ENCODE results near the gene PTPN9. TPM values are rescaled to one million over a fixed set of nuclear protein-coding genes. Genes with fewer than 3 reads are reported as not detected.
"Not testable (repeated sequence)": the region's sequence is repeated elsewhere in the genome, so short reads cannot be mapped to it uniquely, and the experiment has no call there.

The PTPN9 gene
- total RNA-seq, 6 experiments from 2014 or later, result 27.9 to 36.3 (median 33.6) TPM

- TF ChIP-seq, protein P1, sequence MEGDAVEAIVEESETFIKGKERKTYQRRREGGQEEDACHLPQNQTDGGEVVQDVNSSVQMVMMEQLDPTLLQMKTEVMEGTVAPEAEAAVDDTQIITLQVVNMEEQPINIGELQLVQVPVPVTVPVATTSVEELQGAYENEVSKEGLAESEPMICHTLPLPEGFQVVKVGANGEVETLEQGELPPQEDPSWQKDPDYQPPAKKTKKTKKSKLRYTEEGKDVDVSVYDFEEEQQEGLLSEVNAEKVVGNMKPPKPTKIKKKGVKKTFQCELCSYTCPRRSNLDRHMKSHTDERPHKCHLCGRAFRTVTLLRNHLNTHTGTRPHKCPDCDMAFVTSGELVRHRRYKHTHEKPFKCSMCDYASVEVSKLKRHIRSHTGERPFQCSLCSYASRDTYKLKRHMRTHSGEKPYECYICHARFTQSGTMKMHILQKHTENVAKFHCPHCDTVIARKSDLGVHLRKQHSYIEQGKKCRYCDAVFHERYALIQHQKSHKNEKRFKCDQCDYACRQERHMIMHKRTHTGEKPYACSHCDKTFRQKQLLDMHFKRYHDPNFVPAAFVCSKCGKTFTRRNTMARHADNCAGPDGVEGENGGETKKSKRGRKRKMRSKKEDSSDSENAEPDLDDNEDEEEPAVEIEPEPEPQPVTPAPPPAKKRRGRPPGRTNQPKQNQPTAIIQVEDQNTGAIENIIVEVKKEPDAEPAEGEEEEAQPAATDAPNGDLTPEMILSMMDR (IDR thresholded peaks at IDR 0.05), result no peak
- H3K27ac Mint-ChIP-seq, result peak overlapping the region; percentile 58
- DNase-seq, result no peak
- peaks cover 19% of the 10 kb centered on the region for H3K4me1 Mint-ChIP-seq (ENCODE audit: low read depth)
- H3K9me3 Mint-ChIP-seq, result no peaks in the 10 kb centered on the region
- H3K27me3 Mint-ChIP-seq (ENCODE audit: insufficient read depth), result no peaks in the 10 kb centered on the region; the same call in 1 of the 2 replicates
- peaks cover 43% of the 10 kb centered on the region for H3K36me3 Mint-ChIP-seq (ENCODE audit: low read depth)
- H3K4me3 Mint-ChIP-seq, result no peak overlapping the region
Observed at GRCh38 chr15:75517233-75517632, 61.9 kb downstream of the PTPN9 start.

DNA sequence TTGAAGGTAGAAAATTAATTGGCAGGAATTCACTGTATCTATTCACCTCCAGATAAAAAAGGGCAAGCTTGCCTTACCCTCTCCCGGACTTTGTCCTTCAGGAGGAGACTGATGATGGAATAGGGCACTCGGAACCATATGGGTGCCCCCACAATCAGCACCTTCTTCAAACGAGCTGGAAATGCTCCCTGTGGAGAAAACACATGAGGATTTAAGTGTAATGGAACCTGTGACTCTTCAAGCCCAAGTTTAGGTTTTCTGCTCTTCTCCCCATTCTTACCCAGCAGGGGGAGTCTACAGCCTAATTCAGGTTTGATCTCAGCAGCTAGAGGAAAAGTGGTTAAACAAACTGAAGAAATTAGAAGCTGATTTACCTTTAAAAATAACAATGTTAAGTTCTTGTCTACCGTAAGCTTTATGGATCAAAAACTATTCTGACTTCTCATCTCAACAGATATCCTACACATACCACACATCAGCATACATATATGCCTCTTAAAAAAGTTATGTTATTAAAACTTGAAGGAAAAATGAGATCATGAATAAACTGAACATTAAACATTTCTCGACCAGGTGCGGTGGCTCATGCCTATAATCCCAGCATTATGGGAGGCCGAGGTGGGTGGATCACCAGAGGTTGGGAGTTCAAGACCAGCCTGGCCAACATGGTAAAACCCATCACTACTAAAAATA lies 70.1 kb downstream of the PTPN9 start:
- Mint-ChIP-seq H3K27me3 (ENCODE audit: insufficient read depth) (no peaks in the 10 kb centered on the region; the same call in 1 of the 2 replicates), H3K9me3 (no peaks in the 10 kb centered on the region), H3K4me1 (ENCODE audit: low read depth) (no peaks in the 10 kb centered on the region), H3K27ac (no peak overlapping the region), H3K36me3 (ENCODE audit: low read depth) (peaks cover 21% of the 10 kb centered on the region), H3K4me3 (no peak overlapping the region)
- peak; percentile 42 for DNase-seq
- TF ChIP-seq, protein P1 (IDR thresholded peaks at IDR 0.05), result peak; percentile 74

DNA sequence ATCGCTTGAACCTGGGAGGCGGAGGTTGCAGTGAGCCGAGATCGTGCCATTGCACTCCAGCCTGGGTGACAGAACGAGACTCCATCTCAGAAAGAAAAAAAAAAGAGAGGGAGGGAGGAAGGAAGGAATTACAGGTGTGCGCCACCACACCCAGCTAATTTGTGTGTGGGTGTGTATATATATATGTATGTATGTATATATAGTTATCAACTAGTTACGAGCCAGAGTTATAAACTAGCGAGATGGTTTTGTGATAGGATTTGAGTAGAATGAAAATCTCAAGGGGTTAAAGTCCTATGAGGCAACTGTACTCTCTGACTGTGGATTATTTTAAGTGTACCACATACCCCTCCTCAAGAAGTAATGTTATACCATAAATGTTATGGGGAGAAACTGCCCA lies 76.8 kb downstream of the PTPN9 start:
- no peaks in the 10 kb centered on the region for H3K4me1 Mint-ChIP-seq (ENCODE audit: low read depth)
- H3K9me3 Mint-ChIP-seq, result no peaks in the 10 kb centered on the region
- TF ChIP-seq, protein P1 (IDR thresholded peaks at IDR 0.05), result no peak
- H3K36me3 Mint-ChIP-seq (ENCODE audit: low read depth), result peaks cover 29% of the 10 kb centered on the region
- DNase-seq, result no peak
- H3K4me3 Mint-ChIP-seq, result no peak overlapping the region
- peaks cover 3% of the 10 kb centered on the region for H3K27me3 Mint-ChIP-seq (ENCODE audit: insufficient read depth)
- no peak overlapping the region for H3K27ac Mint-ChIP-seq

- TF ChIP-seq, protein P1 (IDR thresholded peaks at IDR 0.05), result no peak
- H3K36me3 Mint-ChIP-seq (ENCODE audit: low read depth), result peaks cover 3% of the 10 kb centered on the region; the same call in 1 of the 2 replicates
- no peak overlapping the region for H3K4me3 Mint-ChIP-seq
- no peaks in the 10 kb centered on the region for H3K9me3 Mint-ChIP-seq
- no peak overlapping the region for H3K27ac Mint-ChIP-seq
- peaks cover 1% of the 10 kb centered on the region for H3K27me3 Mint-ChIP-seq (ENCODE audit: insufficient read depth)
- no peaks in the 10 kb centered on the region for H3K4me1 Mint-ChIP-seq (ENCODE audit: low read depth)
- DNase-seq, result no peak
Observed at GRCh38 chr15:75493732-75494131, 85.4 kb downstream of the PTPN9 start.

- Mint-ChIP-seq H3K36me3 (ENCODE audit: low read depth) (peaks cover 40% of the 10 kb centered on the region), H3K4me3 (no peak overlapping the region), H3K27me3 (ENCODE audit: insufficient read depth) (no peaks in the 10 kb centered on the region), H3K9me3 (peaks cover 7% of the 10 kb centered on the region; the same call in 1 of the 2 replicates), H3K4me1 (ENCODE audit: low read depth) (no peaks in the 10 kb centered on the region), H3K27ac (no peak overlapping the region)
- DNase-seq, result no peak
- TF ChIP-seq, protein P1 (IDR thresholded peaks at IDR 0.05), result no peak
Observed at GRCh38 chr15:75483961-75484360, 95.2 kb downstream of the PTPN9 start.

- H3K36me3 Mint-ChIP-seq (ENCODE audit: low read depth), result peaks cover 43% of the 10 kb centered on the region
- H3K4me1 Mint-ChIP-seq (ENCODE audit: low read depth); H3K9me3 Mint-ChIP-seq; H3K4me3 Mint-ChIP-seq; H3K27me3 Mint-ChIP-seq (ENCODE audit: insufficient read depth); DNase-seq; H3K27ac Mint-ChIP-seq: not testable (repeated sequence)
Observed at GRCh38 chr15:75483556-75483955, 95.6 kb downstream of the PTPN9 start.

Data from HFFc6 (cell line).